ENCODE results near the gene SPATS2L. TPM values are rescaled to one million over a fixed set of nuclear protein-coding genes. Genes with fewer than 3 reads are reported as not detected.

Gene SPATS2L
- total and polyA plus RNA-seq, 2 of the 13 experiments (the other 11 are each of a cell fraction or from before 2014, with no cell fraction given), result 154 to 212 TPM

- TF ChIP-seq PBX3 (CRISPR knock-in tag; IDR thresholded peaks at IDR 0.05; ENCODE audit: borderline replicate concordance) (no peak), ZNF784 (CRISPR knock-in tag; IDR thresholded peaks at IDR 0.05; ENCODE audit: borderline replicate concordance) (no peak), SATB2 (CRISPR knock-in tag; IDR thresholded peaks at IDR 0.05) (no peak), RXRA (CRISPR knock-in tag; IDR thresholded peaks at IDR 0.05) (peak; percentile 77; the same call in 1 of the 2 replicates), ZFP36L1 (CRISPR knock-in tag; IDR thresholded peaks at IDR 0.05) (no peak), ZNF446 (CRISPR knock-in tag; IDR thresholded peaks at IDR 0.05) (no peak), ZNF788 (CRISPR knock-in tag; IDR thresholded peaks at IDR 0.05; ENCODE audit: borderline replicate concordance) (peak; percentile 70; the same call in 1 of the 2 replicates), POLR2A (IDR thresholded peaks at IDR 0.05; ENCODE audit: insufficient read depth in 1 of 2, low read depth in 2 of 2, low read length in 2 of 2) (0 out of 4 replicates have a peak, but pooled peaks of 1 of the 2 experiments have one; percentile 26), ETV5 (CRISPR knock-in tag; IDR thresholded peaks at IDR 0.05; ENCODE audit: borderline replicate concordance) (peak; percentile 98), ZFP1 (CRISPR knock-in tag; IDR thresholded peaks at IDR 0.05) (peak; percentile 86; the same call in 1 of the 2 replicates), ZNF543 (CRISPR knock-in tag; IDR thresholded peaks at IDR 0.05) (peak; percentile 85), HOXA9 (CRISPR knock-in tag; IDR thresholded peaks at IDR 0.05; ENCODE audit: borderline replicate concordance) (no peak), HDAC6 (IDR thresholded peaks at IDR 0.05; ENCODE audit: low read depth, low read length) (no peak), ZNF18 (CRISPR knock-in tag; IDR thresholded peaks at IDR 0.05; ENCODE audit: insufficient replicate concordance) (no peak), ZNF501 (CRISPR knock-in tag; IDR thresholded peaks at IDR 0.05) (peak; percentile 71), ZNF570 (CRISPR knock-in tag; IDR thresholded peaks at IDR 0.05; ENCODE audit: borderline replicate concordance) (no peak), HBP1 (CRISPR knock-in tag; IDR thresholded peaks at IDR 0.05; ENCODE audit: low read depth) (no peak), TRIM24 (CRISPR knock-in tag; IDR thresholded peaks at IDR 0.05) (no peak; the same call in 1 of the 2 replicates), BATF2 (CRISPR knock-in tag; IDR thresholded peaks at IDR 0.05) (no peak), DBP (CRISPR knock-in tag; IDR thresholded peaks at IDR 0.05; ENCODE audit: not compliant biosample characterization) (no peak), ATRX (CRISPR knock-in tag; IDR thresholded peaks at IDR 0.05; ENCODE audit: borderline replicate concordance) (no peak), U2AF1 (optimal IDR thresholded peaks at IDR 0.05; ENCODE audit: low read depth, low read length) (no peak), MYNN (CRISPR knock-in tag; IDR thresholded peaks at IDR 0.05; ENCODE audit: low read depth) (no peak), ZNF263 (CRISPR knock-in tag; IDR thresholded peaks at IDR 0.05) (peak; percentile 78), KLF12 (CRISPR knock-in tag; IDR thresholded peaks at IDR 0.05; ENCODE audit: borderline replicate concordance) (no peak)
These were observed 12.5 kb downstream of the SPATS2L start (continued) for GRCh38 chr2:200318940-200319435.
